Activated naive CD8-positive, alpha-beta T cell (primary cell): Measurements from ENCODE around the gene IGSF8.

ENCODE experiments used
- H3K27ac Mint-ChIP-seq: one replicate; pipeline ENCODE4 v1.8.0; 2021; ENCODE audit warnings: mixed read lengths
- H3K27me3 Mint-ChIP-seq: one replicate; pipeline ENCODE4 v1.8.0; 2021; ENCODE audit warnings: mixed read lengths
- H3K36me3 Mint-ChIP-seq: one replicate; pipeline ENCODE4 v1.8.0; 2021; ENCODE audit warnings: mixed read lengths
- H3K4me1 Mint-ChIP-seq: one replicate; pipeline ENCODE4 v1.8.0; 2021; ENCODE audit warnings: low read depth, mixed read lengths
- H3K4me3 Mint-ChIP-seq: one replicate; pipeline ENCODE4 v1.8.0; 2021; ENCODE audit warnings: mild to moderate bottlenecking, mixed read lengths
- H3K9me3 Mint-ChIP-seq: one replicate; pipeline ENCODE4 v1.8.0; 2021; ENCODE audit warnings: low read depth, mixed read lengths

IGSF8 gene

GRCh38 chr1:160101717-160102522 lies 3.5 kb upstream of the IGSF8 start:
- H3K36me3 Mint-ChIP-seq: no peaks in the 10 kb centered on the region
- H3K4me3 Mint-ChIP-seq: no peak overlapping the region
- H3K4me1 Mint-ChIP-seq: peaks cover 46% of the 10 kb centered on the region
- H3K27me3 Mint-ChIP-seq: no peaks in the 10 kb centered on the region
- peak overlapping the region; percentile 98 for H3K27ac Mint-ChIP-seq
- H3K9me3 Mint-ChIP-seq: no peaks in the 10 kb centered on the region

DNA sequence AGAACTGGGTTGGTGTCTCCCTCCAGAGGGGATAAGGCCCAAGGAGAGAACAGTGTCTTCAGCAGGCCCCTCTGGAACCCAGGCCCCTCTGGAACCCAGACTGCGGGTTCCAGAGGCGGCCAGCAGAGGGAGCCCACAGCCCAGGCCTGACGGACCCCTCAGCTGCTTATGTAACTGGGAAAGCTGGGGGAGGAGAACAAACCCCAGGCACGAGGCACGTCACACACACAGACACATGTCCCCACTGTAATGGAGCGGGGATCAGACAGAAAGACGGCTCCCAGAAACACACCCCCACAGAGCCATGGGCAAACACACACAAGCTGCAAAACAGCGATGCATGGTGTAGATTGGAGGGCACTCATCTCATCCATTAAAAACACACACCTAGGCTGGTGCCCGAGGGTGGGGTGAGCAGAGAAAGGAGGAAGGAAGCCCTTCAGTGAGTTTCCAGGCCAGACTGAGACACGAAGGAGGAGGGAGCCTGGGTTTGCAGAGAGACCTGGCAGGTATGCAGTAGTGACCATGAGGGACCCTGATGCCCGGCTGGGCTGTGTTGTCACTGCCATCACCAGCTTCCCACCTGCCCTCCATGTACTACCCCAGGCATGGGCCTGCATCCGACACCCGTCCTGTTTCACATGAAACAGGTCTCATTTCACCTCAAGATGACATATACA lies 2.8 kb upstream of the IGSF8 start:
- peak overlapping the region; percentile 69 for H3K4me3 Mint-ChIP-seq
- H3K36me3 Mint-ChIP-seq: no peaks in the 10 kb centered on the region
- no peaks in the 10 kb centered on the region for H3K9me3 Mint-ChIP-seq
- peak overlapping the region; percentile 98 for H3K27ac Mint-ChIP-seq
- no peaks in the 10 kb centered on the region for H3K27me3 Mint-ChIP-seq
- H3K4me1 Mint-ChIP-seq: peaks cover 54% of the 10 kb centered on the region

DNA sequence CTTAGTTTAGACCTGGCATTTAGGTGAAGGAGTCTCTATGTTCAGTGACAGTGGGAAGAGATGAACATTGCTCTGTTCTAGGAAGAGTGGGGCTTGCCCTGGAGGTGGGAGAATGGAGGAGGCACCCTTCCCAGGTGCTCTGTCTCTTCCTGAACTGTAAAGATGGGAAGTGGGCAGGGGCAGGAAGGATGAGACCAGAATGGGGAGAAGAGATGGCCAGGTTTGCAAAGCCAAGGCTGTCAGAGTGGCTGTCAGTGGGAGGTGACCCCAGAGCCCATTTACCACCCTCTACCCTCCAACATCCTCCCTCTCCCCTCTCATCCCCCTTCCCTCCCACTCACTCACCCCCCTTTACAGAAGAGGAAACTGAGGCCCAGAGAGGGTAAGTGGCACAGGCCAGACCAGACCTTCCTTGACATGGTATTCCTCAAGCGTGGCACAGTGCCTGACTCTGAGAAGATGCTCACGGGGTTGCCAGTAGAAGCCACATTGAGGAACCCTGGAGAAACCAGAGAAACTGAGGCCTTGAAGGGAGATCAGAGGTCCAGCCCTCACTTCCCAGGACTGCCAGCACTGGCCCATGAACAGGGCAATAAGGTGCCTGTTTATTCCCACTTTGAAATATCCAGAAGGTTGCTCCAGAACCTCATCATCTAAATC lies 1.4 kb upstream of the IGSF8 start:
- H3K4me3 Mint-ChIP-seq: peak overlapping the region; percentile 69
- no peaks in the 10 kb centered on the region for H3K36me3 Mint-ChIP-seq
- H3K27ac Mint-ChIP-seq: peak overlapping the region; percentile 87
- no peaks in the 10 kb centered on the region for H3K9me3 Mint-ChIP-seq
- peaks cover 61% of the 10 kb centered on the region for H3K4me1 Mint-ChIP-seq
- no peaks in the 10 kb centered on the region for H3K27me3 Mint-ChIP-seq

DNA sequence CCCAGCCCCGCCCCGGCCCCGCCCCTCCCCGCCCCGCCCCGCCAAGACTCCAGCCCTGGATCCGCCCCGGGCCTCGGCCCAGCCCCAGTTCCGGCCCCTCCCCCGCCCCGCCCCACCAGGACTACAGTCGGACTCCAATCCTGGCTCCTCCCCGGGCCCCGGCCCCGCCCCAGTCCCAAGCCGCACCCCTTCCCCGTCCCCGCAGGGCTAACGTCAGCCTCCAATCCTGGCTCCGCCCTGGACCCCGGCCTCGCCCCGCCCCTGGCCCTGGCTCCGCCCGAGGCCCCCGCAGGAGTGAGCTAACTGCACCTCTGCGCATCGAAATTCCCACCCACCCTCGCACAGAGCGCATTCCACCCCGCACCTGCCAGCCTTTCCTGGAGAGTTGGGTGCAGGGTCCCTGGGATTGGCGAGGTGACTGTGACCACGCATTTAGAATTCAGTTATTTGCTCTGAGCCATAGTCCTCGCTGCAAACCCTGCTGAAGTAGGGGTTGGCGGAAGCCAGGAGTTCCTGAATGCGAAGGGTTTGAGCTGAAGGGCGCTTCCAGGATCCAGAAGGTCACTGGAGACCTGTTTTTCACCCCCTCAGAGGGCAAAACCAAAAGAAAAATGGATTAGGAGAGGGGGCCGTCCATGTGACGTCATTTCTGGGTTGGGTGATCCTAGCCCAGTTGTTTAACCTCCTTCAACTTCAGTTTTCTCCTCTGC lies 588 bp upstream of the IGSF8 start:
- H3K4me3 Mint-ChIP-seq: peak overlapping the region; percentile 69
- H3K27me3 Mint-ChIP-seq: no peaks in the 10 kb centered on the region
- H3K4me1 Mint-ChIP-seq: peaks cover 64% of the 10 kb centered on the region
- peak overlapping the region; percentile 87 for H3K27ac Mint-ChIP-seq
- no peaks in the 10 kb centered on the region for H3K36me3 Mint-ChIP-seq
- no peaks in the 10 kb centered on the region for H3K9me3 Mint-ChIP-seq

- H3K27me3 Mint-ChIP-seq: no peaks in the 10 kb centered on the region
- H3K36me3 Mint-ChIP-seq: no peaks in the 10 kb centered on the region
- H3K4me1 Mint-ChIP-seq: peaks cover 63% of the 10 kb centered on the region
- peak overlapping the region; percentile 89 for H3K27ac Mint-ChIP-seq
- no peaks in the 10 kb centered on the region for H3K9me3 Mint-ChIP-seq
- peak overlapping the region; percentile 88 for H3K4me3 Mint-ChIP-seq
These were observed 1.1 kb downstream of the IGSF8 start for GRCh38 chr1:160097151-160097910.

- peaks cover 57% of the 10 kb centered on the region for H3K4me1 Mint-ChIP-seq
- no peaks in the 10 kb centered on the region for H3K9me3 Mint-ChIP-seq
- no peaks in the 10 kb centered on the region for H3K27me3 Mint-ChIP-seq
- H3K4me3 Mint-ChIP-seq: peak overlapping the region; percentile 88
- peak overlapping the region; percentile 89 for H3K27ac Mint-ChIP-seq
- H3K36me3 Mint-ChIP-seq: no peaks in the 10 kb centered on the region
These were observed 1.9 kb downstream of the IGSF8 start for GRCh38 chr1:160096274-160097116.

DNA sequence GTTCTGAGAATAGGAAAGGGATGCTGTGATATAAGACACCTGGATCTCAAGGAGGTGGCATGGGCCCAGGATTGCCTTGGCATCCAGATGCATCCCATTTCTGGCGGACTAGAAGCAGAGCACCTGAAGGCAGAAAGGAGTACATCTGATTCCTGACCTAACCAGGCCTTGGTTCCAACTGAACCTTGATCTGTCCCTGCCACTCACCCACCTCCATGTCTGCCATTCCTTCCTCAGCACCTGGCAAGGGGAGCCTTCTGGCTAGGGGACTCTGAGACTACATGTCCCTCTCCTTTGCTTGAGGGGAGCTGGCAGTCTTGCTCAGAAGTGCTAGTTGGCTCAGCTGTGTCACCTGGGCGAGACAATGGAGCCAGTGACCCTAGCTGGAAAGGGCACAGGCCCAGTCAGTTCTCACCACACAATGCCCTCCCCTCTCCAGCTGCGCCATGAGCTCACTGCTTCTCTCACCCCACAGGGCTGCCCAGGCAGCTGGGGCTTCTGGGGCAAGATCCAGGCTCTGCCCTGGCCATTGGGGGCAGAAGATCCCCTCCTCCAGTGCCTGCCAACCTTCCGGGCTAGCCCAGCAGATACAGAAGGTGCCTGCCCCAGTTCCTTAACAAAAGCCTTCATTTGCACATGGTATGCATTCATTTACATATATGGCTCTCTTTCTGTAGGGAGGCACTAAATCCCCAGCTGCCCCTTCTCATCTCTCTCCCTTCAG lies 2.9 kb downstream of the IGSF8 start:
- peaks cover 50% of the 10 kb centered on the region for H3K4me1 Mint-ChIP-seq
- H3K27ac Mint-ChIP-seq: peak overlapping the region; percentile 35
- H3K4me3 Mint-ChIP-seq: peak overlapping the region; percentile 88
- H3K9me3 Mint-ChIP-seq: no peaks in the 10 kb centered on the region
- H3K27me3 Mint-ChIP-seq: no peaks in the 10 kb centered on the region
- no peaks in the 10 kb centered on the region for H3K36me3 Mint-ChIP-seq

DNA sequence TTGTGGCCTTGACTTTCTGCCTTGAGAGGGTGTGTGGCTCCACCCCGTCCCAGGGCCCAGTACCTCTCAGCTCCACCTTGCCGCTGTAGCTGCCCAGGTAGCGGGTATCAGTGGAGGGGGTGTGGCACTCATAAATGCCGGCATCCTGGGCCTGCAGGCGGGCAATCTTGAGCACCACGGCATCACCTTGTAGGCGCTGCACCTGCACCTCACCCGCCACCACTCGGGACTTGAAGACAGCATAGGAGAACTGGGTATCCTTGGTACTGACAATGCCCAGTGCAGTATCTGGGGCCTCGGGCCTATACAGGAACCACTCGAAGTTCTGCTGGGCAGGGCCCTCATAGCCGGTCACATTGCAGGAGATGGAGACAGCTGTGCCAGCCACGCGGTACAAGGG lies 3.6 kb downstream of the IGSF8 start:
- H3K27ac Mint-ChIP-seq: no peak overlapping the region
- H3K4me1 Mint-ChIP-seq: peaks cover 49% of the 10 kb centered on the region
- no peak overlapping the region for H3K4me3 Mint-ChIP-seq
- no peaks in the 10 kb centered on the region for H3K36me3 Mint-ChIP-seq
- no peaks in the 10 kb centered on the region for H3K27me3 Mint-ChIP-seq
- no peaks in the 10 kb centered on the region for H3K9me3 Mint-ChIP-seq

GRCh38 chr1:160094291-160094625 lies 4.2 kb downstream of the IGSF8 start:
- Mint-ChIP-seq H3K4me3 (no peak overlapping the region), H3K4me1 (peaks cover 44% of the 10 kb centered on the region), H3K9me3 (no peaks in the 10 kb centered on the region), H3K27ac (no peak overlapping the region), H3K36me3 (no peaks in the 10 kb centered on the region), H3K27me3 (no peaks in the 10 kb centered on the region)

GRCh38 chr1:160093624-160094290 lies 4.7 kb downstream of the IGSF8 start:
- H3K4me3 Mint-ChIP-seq: no peak overlapping the region

DNA sequence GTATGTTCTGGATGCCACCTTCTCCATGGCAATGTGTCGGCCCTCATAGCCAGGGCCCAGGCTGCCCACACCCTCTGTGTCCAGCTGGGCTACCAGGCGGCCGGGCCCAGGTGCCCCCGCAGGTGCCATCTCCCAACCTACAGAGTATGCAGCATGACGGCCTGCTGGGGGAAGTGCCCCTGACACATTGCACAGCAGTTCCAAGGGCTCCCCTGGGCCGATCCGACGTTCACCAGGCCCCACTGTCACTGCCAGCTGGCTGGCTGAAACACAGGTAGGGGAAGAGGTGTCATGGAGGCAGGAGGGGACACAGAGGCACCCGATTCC lies 5.4 kb downstream of the IGSF8 start:
- Mint-ChIP-seq H3K4me1 (peaks cover 42% of the 10 kb centered on the region), H3K36me3 (no peaks in the 10 kb centered on the region), H3K9me3 (no peaks in the 10 kb centered on the region), H3K4me3 (no peak overlapping the region), H3K27ac (no peak overlapping the region), H3K27me3 (no peaks in the 10 kb centered on the region)

More at GRCh38 chr1:160093624-160094290, 4.7 kb downstream of the IGSF8 start:
- Mint-ChIP-seq H3K4me1 (peaks cover 42% of the 10 kb centered on the region), H3K9me3 (no peaks in the 10 kb centered on the region), H3K27ac (no peak overlapping the region), H3K27me3 (no peaks in the 10 kb centered on the region), H3K36me3 (no peaks in the 10 kb centered on the region)

DNA sequence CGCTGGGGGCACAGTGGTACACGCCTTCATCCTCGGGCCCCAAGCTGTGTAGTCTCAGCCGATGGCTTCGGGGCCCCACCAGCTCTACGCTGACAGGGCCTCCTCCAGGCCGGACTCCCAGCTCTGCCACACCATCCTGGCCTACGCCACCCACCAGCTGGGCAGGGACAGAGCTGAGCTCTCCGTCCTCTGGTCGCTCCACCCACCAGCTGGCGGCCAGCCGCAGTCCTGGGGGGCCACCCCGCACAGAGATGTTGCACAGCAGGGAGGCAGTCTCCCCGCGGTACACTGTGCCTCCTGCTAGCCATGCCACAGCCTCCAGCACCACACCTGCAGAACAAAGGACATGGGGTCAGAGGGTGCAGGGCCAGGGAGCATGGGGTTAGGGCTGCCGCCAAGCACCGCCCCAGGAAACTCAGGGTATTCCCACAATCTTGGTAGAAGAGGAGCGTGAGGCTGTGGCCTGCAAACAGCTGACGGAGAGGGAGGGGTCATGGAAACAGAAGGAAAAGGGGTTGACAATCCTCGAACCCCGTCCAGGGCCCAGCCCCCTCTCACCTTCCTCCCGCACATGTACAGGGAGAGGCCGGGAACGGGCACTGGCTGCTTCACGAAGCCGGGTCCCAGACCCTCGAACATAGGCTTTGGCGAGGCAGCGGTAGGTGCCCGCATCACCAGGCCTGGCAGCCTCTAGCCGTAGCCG lies 5.9 kb downstream of the IGSF8 start:
- no peak overlapping the region for H3K4me3 Mint-ChIP-seq
- H3K36me3 Mint-ChIP-seq: no peaks in the 10 kb centered on the region
- no peaks in the 10 kb centered on the region for H3K27me3 Mint-ChIP-seq
- peaks cover 38% of the 10 kb centered on the region for H3K4me1 Mint-ChIP-seq
- no peak overlapping the region for H3K27ac Mint-ChIP-seq
- no peaks in the 10 kb centered on the region for H3K9me3 Mint-ChIP-seq
